GM19467 (cell line): Measurements from ENCODE around the gene OFD1.

Experiments
- ATAC-seq: cut with Tn5 transposase; IDR thresholded peaks from one replicate; pipeline ENCODE4 v1.9.1; 2021; ENCODE audit warnings: mild to moderate bottlenecking, moderate library complexity; ENCODE audit not compliant: unreplicated experiment

OFD1 gene

GRCh38 chrX:13734278-13735172 lies at the start of gene OFD1, which contains the start of gene TRAPPC2:
TSS of gene OFD1 (plus strand) at chrX:13734748. CDS start at chrX:13735072, 324 bp downstream.
TSS of gene TRAPPC2 (minus strand) at chrX:13734620. CDS start at chrX:13719963, 14,657 bp downstream.
- peak; percentile 91 for ATAC-seq

GRCh38 chrX:13685126-13685763 lies 49.3 kb upstream of the OFD1 start:
- no peak for ATAC-seq

GRCh38 chrX:13687203-13687602 lies 47.3 kb upstream of the OFD1 start:
- ATAC-seq: no peak

GRCh38 chrX:13688384-13688957 lies 46.1 kb upstream of the OFD1 start:
- no peak for ATAC-seq

- peak; percentile 68 for ATAC-seq
Measured at GRCh38 chrX:13688958-13689740, 45.4 kb upstream of the OFD1 start, which contains the start of gene RAB9A. TSS of gene RAB9A (plus strand) at chrX:13689128. CDS start at chrX:13708747, 19,619 bp downstream.

GRCh38 chrX:13689741-13690211 lies 44.8 kb upstream of the OFD1 start:
- ATAC-seq: no peak

GRCh38 chrX:13690836-13691235 lies 43.7 kb upstream of the OFD1 start:
- no peak for ATAC-seq

GRCh38 chrX:13691841-13692371 lies 42.6 kb upstream of the OFD1 start:
- ATAC-seq: no peak

- ATAC-seq: no peak
Measured at GRCh38 chrX:13692771-13693231, 41.7 kb upstream of the OFD1 start.

GRCh38 chrX:13693341-13693961 lies 41.1 kb upstream of the OFD1 start:
- ATAC-seq: no peak

- ATAC-seq: no peak
Measured at GRCh38 chrX:13694359-13694758, 40.2 kb upstream of the OFD1 start.

GRCh38 chrX:13694983-13695382 lies 39.6 kb upstream of the OFD1 start:
- ATAC-seq: no peak

- no peak for ATAC-seq
Measured at GRCh38 chrX:13695601-13696115, 38.9 kb upstream of the OFD1 start.

GRCh38 chrX:13697455-13697854 lies 37.1 kb upstream of the OFD1 start:
- ATAC-seq: peak; percentile 57

- no peak for ATAC-seq
Measured at GRCh38 chrX:13697976-13698375, 36.6 kb upstream of the OFD1 start.

GRCh38 chrX:13698432-13698831 lies 36.1 kb upstream of the OFD1 start:
- ATAC-seq: no peak

GRCh38 chrX:13699183-13699826 lies 35.2 kb upstream of the OFD1 start:
- peak; percentile 42 for ATAC-seq

GRCh38 chrX:13700380-13700779 lies 34.2 kb upstream of the OFD1 start:
- no peak for ATAC-seq
